Upper lobe of left lung (tissue), 4 donors: ENCODE data around the gene TSHZ2.

ENCODE experiments used
- POLR2A ChIP-seq, 4 donors: fragments of 450-650 bp; IDR thresholded peaks; one replicate each; pipeline ENCODE4 v1.5.1; 2016 to 2017; ENCODE audit warnings: antibody characterized with exemption in 4 of 4, mild to moderate bottlenecking in 2 of 4
- POLR2AphosphoS5 ChIP-seq, 2 donors: sonication (generic); formaldehyde crosslinking; IDR thresholded peaks; one replicate each; pipeline ENCODE4 v1.5.1; 2017; ENCODE audit warnings: antibody characterized with exemption in 2 of 2

GRCh38 chr20:53224851-53225250 is 252.7 kb downstream of the TSHZ2 start:
- no peak for TF ChIP-seq POLR2AphosphoS5 (IDR thresholded peaks at IDR 0.05)
- TF ChIP-seq POLR2A (IDR thresholded peaks at IDR 0.05): no peak
